DOHH2 (cell line): ENCODE data around the gene MALRD1.

ENCODE experiments used
- H3F3A ChIP-seq: fragments of 200-600 bp; sonication (generic), shearing (Covaris generic); 2 replicates; pipeline ENCODE4 v1.6.0; 2016; ENCODE audit warnings: antibody characterized with exemption, mild to moderate bottlenecking; ENCODE audit not compliant: control insufficient read depth, insufficient read depth
- H3K27ac ChIP-seq: fragments of 200-600 bp; sonication (generic); 2 replicates; pipeline ENCODE4 v1.5.1; 2014; ENCODE audit warnings: low read depth, mild to moderate bottlenecking, low read length, moderate library complexity
- H3K27me3 ChIP-seq: fragments of 200-600 bp; sonication (generic); 2 replicates; pipeline ENCODE4 v1.6.1; 2014; ENCODE audit warnings: mild to moderate bottlenecking, low read length, mixed read lengths; ENCODE audit not compliant: control insufficient read depth
- H3K36me3 ChIP-seq: fragments of 200-600 bp; sonication (generic); 2 replicates; pipeline ENCODE4 v1.6.1; 2014; ENCODE audit warnings: mild to moderate bottlenecking, low read length, moderate library complexity, mixed read lengths; ENCODE audit not compliant: control insufficient read depth
- H3K4me1 ChIP-seq: fragments of 200-600 bp; sonication (generic); 2 replicates; pipeline ENCODE4 v1.6.1; 2014; ENCODE audit warnings: mild to moderate bottlenecking, low read length, mixed read lengths; ENCODE audit not compliant: control insufficient read depth
- H3K4me2 ChIP-seq: fragments of 200-600 bp; sonication (generic); 2 replicates; pipeline ENCODE4 v1.6.0; 2014; ENCODE audit warnings: mild to moderate bottlenecking, low read length, moderate library complexity
- H3K4me3 ChIP-seq: fragments of 200-600 bp; sonication (generic); 2 replicates; pipeline ENCODE4 v1.5.1; 2014; ENCODE audit warnings: mild to moderate bottlenecking, low read length, mixed read lengths
- H3K79me2 ChIP-seq: fragments of 200-600 bp; sonication (generic); 2 replicates; pipeline ENCODE4 v1.6.1; 2014; ENCODE audit warnings: mild to moderate bottlenecking, low read length, mixed read lengths; ENCODE audit not compliant: control insufficient read depth
- H3K9me2 ChIP-seq: fragments of 200-600 bp; sonication (generic); replicated peaks from 2 replicates; pipeline ENCODE4 v1.6.1; 2014; ENCODE audit warnings: mild to moderate bottlenecking, low read length, mixed read lengths; ENCODE audit not compliant: control insufficient read depth
- H3K9me3 ChIP-seq: fragments of 200-600 bp; sonication (generic); 2 replicates; pipeline ENCODE4 v1.6.1; 2014; ENCODE audit warnings: antibody characterized with exemption, low read length, mixed read lengths; ENCODE audit not compliant: control insufficient read depth, insufficient read depth
- H4K20me1 ChIP-seq: fragments of 200-600 bp; sonication (generic); 2 replicates; pipeline ENCODE4 v1.6.0; 2014; ENCODE audit warnings: low read depth, mild to moderate bottlenecking, antibody characterized with exemption, low read length, moderate library complexity; ENCODE audit not compliant: control insufficient read depth, insufficient read depth
- CTCF ChIP-seq: fragments of 200-600 bp; sonication (generic); IDR thresholded peaks from one replicate; pipeline ENCODE4 v1.5.1; 2014; ENCODE audit warnings: antibody characterized with exemption, mild to moderate bottlenecking, low read depth, low read length; ENCODE audit not compliant: poor library complexity, severe bottlenecking
- EZH2phosphoT487 ChIP-seq: fragments of 200-600 bp; sonication (generic); IDR thresholded peaks from 2 replicates; pipeline ENCODE4 v1.6.1; 2017; ENCODE audit warnings: borderline replicate concordance, mild to moderate bottlenecking, antibody characterized with exemption, low read length, moderate library complexity, mixed read lengths

Gene MALRD1

DNA sequence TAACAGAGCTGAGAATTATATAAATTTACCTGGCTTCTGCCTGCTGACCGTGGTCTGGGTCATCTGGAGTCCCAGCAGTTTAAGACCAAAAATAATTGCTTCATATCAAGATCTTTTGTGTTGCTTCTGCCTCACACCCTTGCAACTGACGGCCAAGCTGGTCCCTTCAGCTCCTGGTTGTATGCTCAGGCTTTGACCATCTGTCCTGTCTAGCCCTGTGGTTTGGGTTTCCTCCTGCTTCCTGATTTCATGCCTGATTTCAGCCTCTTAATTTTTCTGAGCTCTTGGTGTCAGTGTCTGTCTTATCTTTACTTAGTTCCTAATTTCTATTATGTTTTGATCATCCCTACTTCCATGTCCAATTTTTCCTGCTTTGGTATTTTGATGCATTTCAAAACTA lies 679.8 kb downstream of the MALRD1 start:
- H4K20me1 ChIP-seq = no peaks in the 10 kb centered on the region
- H3K79me2 ChIP-seq = no peaks in the 10 kb centered on the region
- H3K9me2 ChIP-seq = no peaks in the 10 kb centered on the region
- H3K27me3 ChIP-seq = no peaks in the 10 kb centered on the region
- no peak overlapping the region for H3K27ac ChIP-seq
- H3K9me3 ChIP-seq = no peaks in the 10 kb centered on the region
- no peaks in the 10 kb centered on the region for H3K36me3 ChIP-seq
- H3K4me2 ChIP-seq = no peak overlapping the region
- no peaks in the 10 kb centered on the region for H3K4me1 ChIP-seq
- no peak overlapping the region for H3K4me3 ChIP-seq
- TF ChIP-seq CTCF (no peak), EZH2phosphoT487 (no peak)
- no peaks in the 10 kb centered on the region for H3F3A ChIP-seq

DNA sequence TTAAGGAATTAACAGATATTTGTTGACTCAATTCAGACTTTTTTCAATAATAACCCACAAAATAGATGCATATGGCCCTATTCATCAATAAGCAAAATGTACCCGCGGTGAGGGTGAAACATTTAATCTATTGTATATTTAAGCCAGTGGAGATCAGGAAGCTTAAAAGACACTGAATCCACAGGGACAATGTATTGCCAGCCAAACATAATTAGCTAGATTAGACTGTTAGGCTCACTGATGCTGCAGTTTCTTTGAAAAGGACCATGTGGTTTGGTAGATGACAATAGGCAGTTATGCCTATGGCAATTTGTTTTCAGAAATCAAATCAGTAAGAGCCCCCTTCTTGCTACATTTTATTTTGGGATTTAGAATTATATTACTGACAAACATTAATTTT lies 680.4 kb downstream of the MALRD1 start:
- Histone ChIP-seq H3K4me1 (no peaks in the 10 kb centered on the region), H3K36me3 (no peaks in the 10 kb centered on the region), H3K4me3 (no peak overlapping the region), H3K27me3 (no peaks in the 10 kb centered on the region), H4K20me1 (no peaks in the 10 kb centered on the region), H3K4me2 (no peak overlapping the region), H3K9me2 (no peaks in the 10 kb centered on the region), H3K9me3 (no peaks in the 10 kb centered on the region), H3K79me2 (no peaks in the 10 kb centered on the region), H3K27ac (no peak overlapping the region), H3F3A (no peaks in the 10 kb centered on the region)
- no peak for TF ChIP-seq CTCF

DNA sequence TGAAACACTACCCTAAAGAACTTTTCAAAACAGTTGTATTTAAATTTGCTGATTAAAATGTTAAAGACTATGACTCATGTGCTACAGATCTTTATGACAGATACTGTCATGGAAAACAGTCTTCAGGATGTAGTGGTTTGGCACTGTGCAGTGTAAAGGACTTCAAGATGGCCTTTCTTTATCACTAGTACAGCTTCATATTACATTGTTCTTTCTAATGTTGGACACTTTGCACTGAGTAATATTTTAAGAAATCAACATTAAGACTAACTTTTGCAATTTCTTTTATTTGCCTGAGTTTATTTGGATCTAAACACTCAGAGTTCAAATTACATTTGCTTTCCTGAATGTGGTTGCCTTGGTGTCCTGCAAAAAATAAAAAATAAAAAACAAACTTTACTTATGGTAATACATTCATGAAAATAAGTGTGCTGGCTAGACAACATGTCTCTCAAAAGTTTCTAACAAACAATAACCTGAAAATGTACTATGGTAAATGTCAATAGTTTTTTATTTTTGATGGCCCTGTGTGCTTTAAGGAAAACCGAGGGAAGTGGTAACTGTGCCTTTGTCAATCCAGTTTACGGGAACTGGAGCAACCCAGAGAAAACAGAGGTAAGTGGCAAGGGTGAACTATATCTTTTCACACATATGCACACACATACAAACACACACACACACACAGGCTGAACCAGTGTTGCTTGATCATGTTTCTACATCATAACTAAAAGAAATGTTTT lies 681.7 kb downstream of the MALRD1 start:
- Histone ChIP-seq H3K36me3 (no peaks in the 10 kb centered on the region), H3K4me2 (no peak overlapping the region), H3K79me2 (no peaks in the 10 kb centered on the region), H3K9me3 (no peaks in the 10 kb centered on the region), H3K27ac (no peak overlapping the region), H3K4me1 (no peaks in the 10 kb centered on the region), H4K20me1 (no peaks in the 10 kb centered on the region), H3K9me2 (no peaks in the 10 kb centered on the region), H3K27me3 (no peaks in the 10 kb centered on the region), H3K4me3 (no peak overlapping the region), H3F3A (no peaks in the 10 kb centered on the region)
- no peak for TF ChIP-seq CTCF

DNA sequence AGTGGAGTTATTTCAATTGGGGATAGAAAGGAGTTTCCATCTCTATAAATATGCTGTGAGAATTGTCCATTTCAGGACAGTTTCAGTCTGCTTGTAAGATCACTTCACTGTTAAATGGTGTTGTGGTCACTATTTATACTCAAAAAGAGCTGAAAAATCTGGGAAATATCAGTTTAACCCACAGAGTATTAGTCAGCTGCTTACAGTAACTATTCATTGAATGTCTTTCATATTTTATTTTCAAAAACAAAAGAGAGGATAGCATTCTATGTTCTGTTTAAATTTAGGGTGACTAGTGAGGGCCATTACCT lies 682.3 kb downstream of the MALRD1 start:
- H3K36me3 ChIP-seq = no peaks in the 10 kb centered on the region
- no peak overlapping the region for H3K4me3 ChIP-seq
- H3K4me1 ChIP-seq = no peaks in the 10 kb centered on the region
- H3K27me3 ChIP-seq = no peaks in the 10 kb centered on the region
- H3K4me2 ChIP-seq = no peak overlapping the region
- no peaks in the 10 kb centered on the region for H3K79me2 ChIP-seq
- no peak overlapping the region for H3K27ac ChIP-seq
- no peaks in the 10 kb centered on the region for H3F3A ChIP-seq
- H3K9me3 ChIP-seq = no peaks in the 10 kb centered on the region
- no peaks in the 10 kb centered on the region for H4K20me1 ChIP-seq
- TF ChIP-seq EZH2phosphoT487 (no peak), CTCF (no peak)
- no peaks in the 10 kb centered on the region for H3K9me2 ChIP-seq
